HL-60 (cell line): Measurements from ENCODE around the gene MYO10.

Source experiments
- DNase-seq, 2 experiments: peaks; one replicate each; pipeline ENCODE4 v3.0.0-alpha.2; 2010 to 2020; ENCODE audit warnings: low read depth in 1 of 2, low spot score in 1 of 2
- H3K27ac ChIP-seq: fragments of 250-450 bp; sonication (Bioruptor Pico); replicated peaks from 2 replicates; pipeline ENCODE4 v1.5.1; 2020; ENCODE audit warnings: mild to moderate bottlenecking, moderate library complexity
- H3K27me3 ChIP-seq: fragments of 250-450 bp; sonication (Bioruptor Pico); 2 replicates; pipeline ENCODE4 v1.5.1; 2021; ENCODE audit warnings: mild to moderate bottlenecking, moderate library complexity; ENCODE audit not compliant: insufficient read depth, poor library complexity, severe bottlenecking
- H3K4me3 ChIP-seq: replicated peaks from 2 replicates; pipeline ENCODE4 v1.5.1; 2011; ENCODE audit warnings: mild to moderate bottlenecking, control low read depth, low read length; ENCODE audit not compliant: insufficient read depth
- GABPA ChIP-seq: IDR thresholded peaks from 2 replicates; pipeline ENCODE4 v1.6.1; 2012; ENCODE audit warnings: low read depth
- POLR2AphosphoS5 ChIP-seq: IDR thresholded peaks from 2 replicates; pipeline ENCODE4 v1.6.1; 2012; ENCODE audit warnings: low read depth
- SPI1 ChIP-seq: IDR thresholded peaks from 2 replicates; pipeline ENCODE4 v1.6.1; 2012; ENCODE audit warnings: low read depth, mild to moderate bottlenecking, borderline replicate concordance
- TF ChIP-seq, protein P1 (sequence below): IDR thresholded peaks from one replicate; pipeline ENCODE4 v1.5.1; 2011; ENCODE audit warnings: low read length, control low read depth, inconsistent platforms; ENCODE audit not compliant: insufficient read depth
- TF ChIP-seq, protein P2 (sequence below): IDR thresholded peaks from 2 replicates; pipeline ENCODE4 v1.6.1; 2012; ENCODE audit warnings: low read depth; ENCODE audit not compliant: insufficient replicate concordance

The MYO10 gene

DNA sequence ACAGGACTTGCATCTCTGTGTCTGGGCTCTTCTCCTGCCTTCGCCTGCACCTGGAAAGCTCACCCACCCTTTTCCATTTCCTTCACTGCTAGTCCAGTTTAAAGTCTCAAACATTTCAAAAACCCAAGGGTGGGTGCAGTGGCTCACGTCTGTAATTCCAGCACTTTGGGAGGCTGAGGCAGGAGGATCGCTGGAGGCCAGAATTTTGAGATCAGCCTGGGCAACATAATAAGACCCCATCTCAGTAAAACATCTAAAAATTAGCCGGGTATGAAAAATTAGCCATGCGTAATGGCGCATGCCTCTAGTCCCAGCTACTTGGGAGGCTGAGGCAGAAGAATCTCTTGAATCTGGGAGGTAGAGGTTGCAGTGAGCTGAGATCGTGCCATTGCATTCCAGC, 179.4 kb downstream of the MYO10 start:
- Histone ChIP-seq H3K27me3 (no peaks in the 10 kb centered on the region), H3K27ac (no peak overlapping the region), H3K4me3 (no peak overlapping the region)
- no peak for DNase-seq
- TF ChIP-seq, protein P1, sequence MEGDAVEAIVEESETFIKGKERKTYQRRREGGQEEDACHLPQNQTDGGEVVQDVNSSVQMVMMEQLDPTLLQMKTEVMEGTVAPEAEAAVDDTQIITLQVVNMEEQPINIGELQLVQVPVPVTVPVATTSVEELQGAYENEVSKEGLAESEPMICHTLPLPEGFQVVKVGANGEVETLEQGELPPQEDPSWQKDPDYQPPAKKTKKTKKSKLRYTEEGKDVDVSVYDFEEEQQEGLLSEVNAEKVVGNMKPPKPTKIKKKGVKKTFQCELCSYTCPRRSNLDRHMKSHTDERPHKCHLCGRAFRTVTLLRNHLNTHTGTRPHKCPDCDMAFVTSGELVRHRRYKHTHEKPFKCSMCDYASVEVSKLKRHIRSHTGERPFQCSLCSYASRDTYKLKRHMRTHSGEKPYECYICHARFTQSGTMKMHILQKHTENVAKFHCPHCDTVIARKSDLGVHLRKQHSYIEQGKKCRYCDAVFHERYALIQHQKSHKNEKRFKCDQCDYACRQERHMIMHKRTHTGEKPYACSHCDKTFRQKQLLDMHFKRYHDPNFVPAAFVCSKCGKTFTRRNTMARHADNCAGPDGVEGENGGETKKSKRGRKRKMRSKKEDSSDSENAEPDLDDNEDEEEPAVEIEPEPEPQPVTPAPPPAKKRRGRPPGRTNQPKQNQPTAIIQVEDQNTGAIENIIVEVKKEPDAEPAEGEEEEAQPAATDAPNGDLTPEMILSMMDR = no peak
- TF ChIP-seq SPI1 (no peak), GABPA (no peak), POLR2AphosphoS5 (no peak)
- TF ChIP-seq, protein P2, sequence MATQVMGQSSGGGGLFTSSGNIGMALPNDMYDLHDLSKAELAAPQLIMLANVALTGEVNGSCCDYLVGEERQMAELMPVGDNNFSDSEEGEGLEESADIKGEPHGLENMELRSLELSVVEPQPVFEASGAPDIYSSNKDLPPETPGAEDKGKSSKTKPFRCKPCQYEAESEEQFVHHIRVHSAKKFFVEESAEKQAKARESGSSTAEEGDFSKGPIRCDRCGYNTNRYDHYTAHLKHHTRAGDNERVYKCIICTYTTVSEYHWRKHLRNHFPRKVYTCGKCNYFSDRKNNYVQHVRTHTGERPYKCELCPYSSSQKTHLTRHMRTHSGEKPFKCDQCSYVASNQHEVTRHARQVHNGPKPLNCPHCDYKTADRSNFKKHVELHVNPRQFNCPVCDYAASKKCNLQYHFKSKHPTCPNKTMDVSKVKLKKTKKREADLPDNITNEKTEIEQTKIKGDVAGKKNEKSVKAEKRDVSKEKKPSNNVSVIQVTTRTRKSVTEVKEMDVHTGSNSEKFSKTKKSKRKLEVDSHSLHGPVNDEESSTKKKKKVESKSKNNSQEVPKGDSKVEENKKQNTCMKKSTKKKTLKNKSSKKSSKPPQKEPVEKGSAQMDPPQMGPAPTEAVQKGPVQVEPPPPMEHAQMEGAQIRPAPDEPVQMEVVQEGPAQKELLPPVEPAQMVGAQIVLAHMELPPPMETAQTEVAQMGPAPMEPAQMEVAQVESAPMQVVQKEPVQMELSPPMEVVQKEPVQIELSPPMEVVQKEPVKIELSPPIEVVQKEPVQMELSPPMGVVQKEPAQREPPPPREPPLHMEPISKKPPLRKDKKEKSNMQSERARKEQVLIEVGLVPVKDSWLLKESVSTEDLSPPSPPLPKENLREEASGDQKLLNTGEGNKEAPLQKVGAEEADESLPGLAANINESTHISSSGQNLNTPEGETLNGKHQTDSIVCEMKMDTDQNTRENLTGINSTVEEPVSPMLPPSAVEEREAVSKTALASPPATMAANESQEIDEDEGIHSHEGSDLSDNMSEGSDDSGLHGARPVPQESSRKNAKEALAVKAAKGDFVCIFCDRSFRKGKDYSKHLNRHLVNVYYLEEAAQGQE = no peak

DNA sequence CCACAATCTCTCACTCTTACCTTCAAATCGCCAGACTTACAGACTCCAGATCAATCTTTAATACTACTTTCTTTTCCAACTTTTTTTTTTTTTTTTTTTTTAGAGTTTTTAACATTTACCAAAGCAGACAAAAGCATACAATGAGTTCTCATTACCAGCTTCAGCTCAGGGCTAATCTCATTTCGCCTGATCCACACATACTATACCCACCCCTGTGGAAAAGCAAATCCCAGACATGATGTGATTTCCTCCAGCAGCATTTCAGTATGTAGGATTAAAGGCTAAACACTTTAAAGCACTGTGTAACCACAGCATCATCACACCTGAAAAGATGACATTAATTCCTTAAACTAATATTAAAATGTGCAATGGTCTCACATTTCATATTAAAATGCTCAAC, 180.4 kb downstream of the MYO10 start:
- H3K27me3 ChIP-seq = no peaks in the 10 kb centered on the region
- no peak for DNase-seq
- no peak overlapping the region for H3K4me3 ChIP-seq
- TF ChIP-seq, protein P2 = no peak
- TF ChIP-seq, protein P1 = no peak
- TF ChIP-seq SPI1 (no peak), GABPA (no peak), POLR2AphosphoS5 (no peak)
- H3K27ac ChIP-seq = no peak overlapping the region

DNA sequence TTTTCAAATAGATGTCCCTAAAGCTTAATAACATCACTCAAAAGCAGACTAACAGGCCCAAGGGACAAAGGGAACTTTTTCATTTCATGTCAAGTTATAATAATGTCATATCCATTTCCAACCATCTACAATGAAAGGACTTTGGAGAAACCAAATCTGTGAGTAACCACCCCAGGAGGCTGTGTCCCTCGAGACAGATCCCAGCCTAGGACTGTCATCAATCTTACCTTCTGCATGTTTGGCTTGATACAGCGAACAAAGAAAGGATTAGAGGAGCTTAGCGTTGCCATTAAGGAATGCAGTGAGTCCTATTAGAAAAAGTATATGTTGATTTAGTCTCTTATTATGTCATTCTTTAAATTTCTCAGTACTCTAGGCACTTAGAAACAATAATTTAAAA, 181.5 kb downstream of the MYO10 start:
- TF ChIP-seq, protein P1 = no peak
- no peak for TF ChIP-seq SPI1
- TF ChIP-seq GABPA = no peak
- no peak for TF ChIP-seq POLR2AphosphoS5
- TF ChIP-seq, protein P2 = no peak
- Histone ChIP-seq H3K4me3 (no peak overlapping the region), H3K27me3 (no peaks in the 10 kb centered on the region), H3K27ac (no peak overlapping the region)
- no peak for DNase-seq
